Measurements from ENCODE around the gene SLC25A23.
A peak's percentile ranks its signal among the peaks of the same experiment; 100 is the strongest.
"Not testable (repeated sequence)": the region's sequence is repeated elsewhere in the genome, so short reads cannot be mapped to it uniquely, and the experiment has no call there.

Gene SLC25A23

DNA sequence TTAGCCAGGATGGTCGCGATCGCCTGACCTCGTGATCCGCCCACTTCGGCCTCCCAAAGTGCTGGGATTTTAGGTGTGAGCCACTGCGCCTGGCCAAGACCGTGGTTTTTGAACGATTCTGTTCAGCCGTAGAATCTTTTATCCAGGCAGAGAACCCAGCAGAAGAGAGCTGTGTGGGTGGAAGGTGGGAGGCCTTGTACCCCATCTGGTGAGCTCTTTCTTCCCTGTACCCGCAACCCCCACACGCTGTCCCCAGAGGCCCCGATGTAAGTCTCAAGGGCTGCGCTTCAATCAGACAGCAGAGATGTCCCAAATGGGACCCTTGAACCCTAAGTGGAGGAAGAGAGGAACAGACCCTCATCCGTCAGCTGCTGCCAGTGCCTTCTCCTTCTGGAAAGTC lies 3.7 kb downstream of the SLC25A23 start:
- no peak for DNase-seq

DNA sequence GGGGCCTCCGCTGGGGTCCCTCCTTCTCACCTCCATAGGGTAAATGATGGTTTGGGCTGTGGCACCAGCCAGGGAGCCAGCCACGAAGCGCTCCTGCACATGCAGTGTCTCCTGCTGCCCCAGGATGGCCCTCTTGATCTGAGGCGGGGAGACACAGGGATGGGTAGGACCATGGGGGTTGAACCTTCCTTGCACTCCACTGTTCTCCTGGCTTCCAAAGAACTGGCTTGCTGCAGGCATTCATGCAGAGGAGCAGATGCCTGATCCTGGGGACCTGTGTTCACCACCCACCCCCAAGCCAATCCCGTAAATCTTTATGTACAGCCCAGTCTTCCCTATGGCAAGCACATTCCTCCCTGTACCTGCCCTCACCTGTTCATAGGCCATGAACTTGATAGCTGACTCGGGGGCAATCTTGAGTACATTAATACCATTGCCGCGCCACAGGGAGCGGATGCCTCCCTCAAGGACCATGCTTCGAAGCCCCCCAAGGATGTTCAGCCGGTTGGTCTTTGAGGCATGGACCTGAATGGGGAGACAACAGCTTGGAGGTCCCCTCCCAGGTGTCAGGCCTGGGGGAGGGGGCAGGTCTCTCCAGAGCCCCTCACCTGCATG lies 5.5 kb downstream of the SLC25A23 start:
- DNase-seq: no peak

DNA sequence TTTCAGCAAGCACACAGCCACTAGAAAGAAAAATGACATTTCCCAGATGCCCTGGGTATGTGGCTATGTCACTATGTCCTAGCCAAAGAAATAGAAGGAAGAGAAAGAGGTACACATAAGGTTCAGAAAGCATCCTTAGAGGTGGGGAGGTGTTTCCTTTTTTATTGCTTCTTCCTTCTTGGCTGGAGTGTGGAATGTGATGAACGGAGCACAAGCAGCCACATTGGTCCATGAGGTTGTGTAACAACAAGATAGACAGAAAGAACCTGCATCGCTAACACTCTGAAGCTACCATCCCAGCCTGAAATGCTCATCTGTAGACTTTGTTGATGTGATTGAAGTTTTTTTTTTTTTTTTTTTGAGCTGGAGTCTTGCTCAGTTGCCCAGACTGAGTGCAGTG lies 6.7 kb downstream of the SLC25A23 start:
- no peak for DNase-seq

DNA sequence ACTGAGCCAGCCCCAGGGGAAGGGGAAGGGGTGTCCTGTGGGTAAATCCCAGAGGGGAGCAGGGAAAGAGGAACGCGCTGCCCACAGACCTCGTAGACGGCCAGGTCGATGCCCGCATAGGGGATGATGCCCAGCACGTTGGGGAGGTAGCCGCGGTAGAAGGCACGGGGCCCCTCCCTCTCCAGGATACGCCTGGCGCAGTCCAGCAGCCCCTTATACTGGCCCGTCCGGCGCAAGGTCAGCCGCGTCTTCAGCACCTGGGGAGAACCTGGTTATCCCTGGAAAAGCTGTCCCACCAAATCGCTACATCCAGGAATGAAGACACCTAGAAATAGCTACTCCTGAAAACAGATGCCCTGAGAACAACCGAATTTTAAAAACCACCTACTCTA lies 7.4 kb downstream of the SLC25A23 start:
- no peak for DNase-seq

DNA sequence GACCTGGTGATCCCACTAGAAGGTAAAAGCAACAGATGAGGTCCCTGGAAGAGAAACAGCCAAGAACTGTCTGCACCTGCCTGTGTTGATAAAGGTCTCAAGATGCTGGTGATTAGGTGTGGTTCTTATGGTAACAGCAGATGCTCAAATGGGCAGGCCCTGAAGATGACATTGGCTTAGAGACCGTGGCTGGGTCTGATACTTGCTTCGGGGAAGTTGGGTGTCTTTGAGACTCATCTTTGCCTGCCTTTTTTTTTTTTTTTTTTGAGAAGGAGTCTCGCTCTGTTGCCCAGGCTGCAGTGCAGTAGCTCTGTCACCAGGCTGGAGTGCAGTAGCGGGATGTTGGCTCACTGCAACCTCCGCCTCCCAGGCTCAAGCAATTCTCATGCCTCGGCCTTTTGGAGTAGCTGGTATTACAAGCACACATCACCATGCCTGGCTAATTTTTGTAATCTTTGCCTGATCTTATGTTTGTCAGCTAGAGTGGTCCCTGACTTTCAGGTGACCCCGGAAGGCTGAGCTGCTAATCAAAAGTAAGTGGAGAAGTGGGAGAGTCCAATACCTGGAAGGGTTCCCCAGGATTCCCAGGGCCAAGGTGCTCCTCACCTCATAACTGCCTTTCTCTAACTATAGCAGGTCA lies 7.9 kb downstream of the SLC25A23 start:
- no peak for DNase-seq

DNA sequence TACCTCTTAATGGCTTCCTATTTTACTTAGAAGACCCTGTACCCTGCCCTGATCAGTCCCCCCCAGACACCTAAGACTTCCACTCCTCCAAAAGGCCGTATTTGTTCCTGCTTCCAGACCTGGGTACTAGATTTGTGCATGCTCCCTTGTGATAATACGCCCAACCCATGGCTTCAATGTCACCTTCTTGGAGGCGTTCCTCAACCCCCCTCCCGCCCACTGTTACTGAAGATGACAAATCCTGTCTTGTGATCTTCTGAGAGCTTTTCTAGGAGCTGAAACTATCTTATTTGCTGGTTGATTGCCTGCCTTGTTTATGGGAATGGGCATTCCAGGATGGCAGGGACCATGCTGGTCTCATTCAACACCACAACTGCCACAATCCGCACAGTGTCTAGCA lies 9.4 kb downstream of the SLC25A23 start:
- no peak for DNase-seq

DNA sequence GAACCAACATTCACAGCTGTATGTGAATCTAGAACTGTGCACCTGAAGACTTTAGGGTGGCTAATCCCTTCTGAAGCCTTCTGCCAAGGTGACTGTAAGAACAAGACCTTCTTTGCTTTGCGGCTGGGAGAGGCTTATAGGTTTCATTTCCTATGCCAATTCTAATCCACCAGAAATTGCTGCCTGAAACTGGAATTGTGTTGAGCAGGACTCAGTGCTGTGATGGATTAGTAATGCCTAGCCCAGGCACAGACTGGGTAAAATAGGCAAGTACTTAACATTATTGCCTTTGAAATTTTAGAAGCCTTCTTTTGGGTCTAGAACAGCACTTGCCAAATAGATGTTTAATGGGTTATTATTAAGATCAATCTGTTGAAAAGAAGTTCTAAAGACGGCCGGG lies 11.5 kb downstream of the SLC25A23 start:
- no peak for DNase-seq

DNA sequence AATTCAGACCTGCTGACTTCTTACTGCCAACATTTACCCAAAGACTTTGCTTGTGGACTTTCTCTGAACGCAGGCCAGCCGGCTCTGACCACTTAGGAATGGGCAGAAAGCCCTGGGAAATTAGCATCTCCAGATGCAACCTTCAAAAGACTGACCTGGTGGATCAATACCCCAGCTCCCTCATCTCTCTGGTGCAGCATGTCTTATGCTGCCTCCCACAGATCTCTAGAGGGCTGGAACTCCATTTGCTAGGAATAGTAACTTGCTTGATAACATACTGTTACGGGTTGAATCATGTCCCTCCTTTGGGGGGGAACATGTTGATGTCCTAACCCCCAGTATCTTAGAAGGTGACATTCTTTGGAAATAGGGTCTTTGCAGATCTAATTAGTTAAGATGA lies 13.1 kb downstream of the SLC25A23 start:
- no peak for DNase-seq

DNA sequence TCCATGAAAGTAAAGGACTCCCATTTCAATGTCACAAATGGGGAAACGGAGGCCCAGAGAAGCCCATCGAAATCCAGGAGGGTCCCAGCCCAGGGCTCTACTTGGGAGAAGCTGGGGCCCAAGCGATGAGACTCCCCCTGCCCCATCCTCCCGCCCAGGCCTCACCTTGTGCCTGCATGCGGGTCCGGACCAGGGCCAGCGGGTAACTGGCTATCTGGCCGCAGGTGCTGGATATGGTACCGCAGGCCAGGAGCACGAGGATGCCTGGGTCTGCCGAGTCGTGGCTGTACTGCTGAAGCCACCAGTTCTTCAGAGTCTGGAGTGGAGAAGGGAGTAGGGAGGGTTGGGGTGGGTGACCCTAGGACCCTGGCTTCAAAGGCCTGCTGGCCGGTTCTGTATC lies 15.6 kb downstream of the SLC25A23 start:
- no peak for DNase-seq

DNA sequence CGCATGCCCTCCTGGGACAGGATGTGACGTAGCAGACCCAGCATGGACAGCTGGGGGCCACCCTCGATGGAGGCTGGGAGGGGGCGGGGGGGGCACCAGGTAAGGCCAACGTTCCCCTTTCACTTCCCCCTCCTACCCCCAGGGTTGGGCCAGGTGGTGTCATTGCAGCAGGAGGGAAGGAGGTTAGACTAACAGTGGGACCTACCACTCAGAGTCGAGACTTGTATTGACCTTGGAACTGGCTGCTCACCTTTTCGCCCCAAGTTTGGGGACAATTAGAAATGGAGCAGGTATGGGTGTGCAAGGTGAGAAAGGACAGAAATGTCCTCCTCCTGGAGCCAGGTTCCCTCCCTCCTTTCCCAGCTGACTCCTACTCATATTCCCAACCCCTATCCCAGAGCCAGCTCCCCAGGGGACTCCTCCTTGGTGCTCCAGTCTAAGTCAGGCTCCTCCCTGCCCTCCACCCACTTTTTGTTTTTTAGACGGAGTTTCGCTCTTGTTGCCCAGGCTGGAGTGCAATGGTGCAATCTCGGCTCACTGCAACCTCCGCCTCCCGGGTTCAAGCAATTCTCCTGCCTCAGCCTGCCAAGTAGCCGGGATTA lies 17.4 kb downstream of the SLC25A23 start:
- no peak for DNase-seq

DNA sequence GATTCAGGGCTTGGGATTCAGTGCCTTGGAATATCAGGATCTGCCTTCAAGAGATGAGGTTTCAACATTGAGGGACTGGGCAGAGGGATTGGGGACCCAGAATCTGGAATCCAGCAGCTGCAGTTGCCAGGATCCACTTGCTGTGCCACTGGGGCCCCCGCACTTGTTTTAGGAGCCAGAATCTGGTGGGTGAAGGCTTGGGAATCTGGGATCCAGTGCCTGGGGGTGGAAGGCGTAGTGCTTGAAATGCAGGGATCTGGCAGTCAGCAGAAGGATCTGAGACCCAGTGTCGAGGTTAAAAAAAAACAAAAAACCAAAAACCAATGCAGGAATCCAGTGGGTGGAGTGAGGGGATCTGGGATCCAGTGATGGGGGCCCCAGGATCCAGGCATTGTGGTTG lies 18.7 kb downstream of the SLC25A23 start:
- DNase-seq: no peak

DNA sequence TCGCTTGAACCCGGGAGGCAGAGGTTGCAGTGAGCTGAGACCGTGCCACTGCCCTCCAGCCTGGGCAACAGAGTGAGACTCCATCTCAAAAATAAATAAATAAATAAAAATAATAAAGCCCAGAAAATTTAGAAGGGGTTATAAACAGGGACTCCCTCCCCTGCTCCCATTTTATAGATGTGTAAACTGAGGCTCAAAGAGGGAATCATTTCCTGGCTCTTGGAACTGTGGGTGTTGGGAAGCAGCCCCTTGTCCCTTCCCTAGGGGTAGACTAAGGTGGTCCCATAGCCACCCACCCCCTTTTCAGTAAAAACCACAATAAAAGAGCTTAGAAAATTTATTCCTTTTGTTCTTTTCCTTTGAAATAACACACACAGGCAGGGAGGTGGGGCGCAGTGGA lies 19.8 kb downstream of the SLC25A23 start:
- no peak for DNase-seq

DNA sequence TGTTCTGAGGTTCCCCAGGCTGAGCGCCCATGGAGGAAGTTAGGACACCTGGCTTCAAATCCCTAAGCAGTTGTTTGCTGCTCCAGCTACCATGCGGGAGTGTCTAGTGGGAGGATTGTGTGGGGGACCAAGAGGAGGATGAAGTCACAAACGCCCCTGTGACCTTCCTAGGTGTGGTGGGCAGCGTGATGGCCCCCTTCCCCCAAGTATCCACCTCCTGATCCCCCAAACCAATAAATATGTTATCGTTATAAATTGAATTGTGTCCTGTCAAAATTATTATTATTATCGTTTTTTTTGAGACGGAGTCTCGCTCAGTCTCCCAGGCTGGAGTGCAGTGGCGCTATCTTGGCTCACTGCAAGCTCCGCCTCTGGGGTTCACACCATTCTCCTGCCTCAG lies 25.9 kb downstream of the SLC25A23 start, which contains the start of gene SLC25A41:
Gene SLC25A41, minus strand, starts transcription at position 101 of the 400 bp plus-strand sequence. Its CDS starts 70 bp downstream, at position 31.
- DNase-seq: no peak

DNA sequence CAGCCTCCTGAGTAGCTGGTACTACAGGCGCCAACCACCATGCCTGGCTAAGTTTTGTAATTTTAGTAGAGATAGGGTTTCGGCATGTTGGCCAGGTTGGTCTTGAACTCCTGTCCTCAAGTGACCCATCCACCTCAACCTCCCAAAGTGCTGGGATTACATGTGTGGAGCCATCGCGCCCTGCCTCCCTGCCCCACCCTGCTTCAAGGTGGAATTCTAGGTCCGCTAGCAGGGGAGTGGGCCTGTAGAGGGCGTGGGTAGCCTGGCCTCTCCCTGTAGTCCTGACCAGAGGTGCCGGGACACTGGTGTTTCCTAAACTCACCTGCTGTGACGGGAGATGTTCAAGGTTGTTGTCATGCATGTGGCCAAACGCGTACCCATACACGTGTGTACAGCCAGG lies 26.4 kb downstream of the SLC25A23 start:
- DNase-seq: no peak

DNA sequence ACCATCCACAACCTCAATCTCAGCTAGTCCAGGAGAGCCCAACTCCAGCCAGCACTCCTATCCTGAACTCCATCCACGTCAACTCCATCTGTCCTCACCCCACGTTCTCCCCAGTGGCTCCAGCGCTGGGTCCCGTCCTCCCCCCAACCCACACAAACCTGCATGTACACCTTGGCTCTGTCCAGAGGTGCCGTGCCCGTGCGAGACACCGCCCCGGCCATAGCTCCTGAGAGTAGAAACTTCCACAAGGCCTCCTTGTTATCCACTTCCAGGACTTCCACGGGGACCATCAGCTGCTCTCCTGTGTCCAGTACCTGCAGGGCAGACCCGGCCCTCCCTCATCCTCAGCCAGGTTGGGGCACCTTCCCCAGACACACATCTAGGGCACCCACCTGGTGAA lies 27.7 kb downstream of the SLC25A23 start:
- DNase-seq: no peak

DNA sequence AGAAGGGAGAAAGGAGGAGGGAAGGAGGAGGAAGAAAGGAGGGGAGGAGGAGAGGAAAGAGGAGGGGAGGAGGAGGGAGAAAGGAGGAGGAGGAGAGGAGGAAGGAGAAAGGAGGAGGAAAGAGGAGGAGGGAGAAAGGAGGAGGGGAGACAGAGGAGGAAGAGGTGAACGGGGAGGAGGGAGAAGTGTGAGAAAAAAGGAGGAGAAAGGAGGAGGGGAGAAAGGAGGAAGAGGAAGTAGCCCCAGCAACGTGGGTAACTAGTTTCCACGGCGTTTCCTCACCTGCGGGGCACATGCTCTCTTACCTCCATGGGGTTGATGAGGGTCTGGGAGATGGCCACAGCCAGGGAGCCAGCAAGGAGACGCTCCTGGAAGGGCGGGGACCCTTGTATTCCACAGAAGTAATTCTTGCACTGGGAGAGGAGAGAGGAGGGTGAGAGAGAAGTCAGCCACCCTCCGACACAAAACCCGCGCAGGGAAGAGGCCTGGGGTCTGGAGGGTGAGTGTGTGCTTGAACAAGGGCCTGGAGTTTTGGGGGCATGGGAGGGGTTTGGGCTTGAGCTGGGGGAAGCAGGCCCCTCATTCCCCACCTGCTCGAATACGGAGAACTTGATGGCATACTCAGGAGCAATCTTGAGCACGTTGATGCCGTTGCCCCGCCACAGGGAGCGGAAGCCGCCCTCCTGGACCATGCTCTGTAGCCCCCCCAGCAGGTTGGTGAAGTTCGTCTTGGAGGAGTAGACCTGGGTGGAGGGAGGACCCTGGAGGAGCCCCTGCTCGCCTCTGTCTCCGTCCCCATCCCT lies 30.0 kb downstream of the SLC25A23 start:
- DNase-seq: no peak

DNA sequence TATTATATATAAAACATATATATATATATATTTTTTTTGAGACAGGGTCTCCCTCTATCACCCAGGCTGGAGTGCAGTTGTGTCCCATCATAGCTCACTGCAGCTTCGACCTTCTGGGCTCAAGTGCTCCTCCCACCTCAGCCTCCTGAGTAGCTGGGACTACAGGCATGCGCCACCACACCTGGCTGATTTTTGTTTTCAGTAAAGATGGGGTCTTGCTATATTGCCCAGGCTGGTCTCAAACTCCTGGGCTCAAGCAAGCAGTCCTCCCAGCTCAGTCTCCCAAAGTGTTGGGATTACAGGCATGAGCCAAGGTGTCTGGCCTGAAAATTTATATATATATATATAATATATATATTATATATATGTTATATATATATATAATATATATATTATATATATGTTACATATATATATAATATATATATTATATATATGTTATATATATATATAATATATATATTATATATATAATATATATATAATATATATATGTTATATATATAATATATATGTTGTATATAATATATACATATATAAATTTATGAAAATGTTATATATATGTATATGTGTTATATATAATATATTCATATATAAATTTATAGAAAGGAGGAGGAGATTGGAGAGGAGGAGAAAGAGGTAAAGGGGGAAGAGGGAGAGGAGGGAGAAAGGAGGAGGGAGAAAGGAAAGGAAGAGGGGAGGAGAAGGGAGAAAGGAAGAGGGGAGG lies 30.7 kb downstream of the SLC25A23 start:
- DNase-seq: not testable (repeated sequence)

DNA sequence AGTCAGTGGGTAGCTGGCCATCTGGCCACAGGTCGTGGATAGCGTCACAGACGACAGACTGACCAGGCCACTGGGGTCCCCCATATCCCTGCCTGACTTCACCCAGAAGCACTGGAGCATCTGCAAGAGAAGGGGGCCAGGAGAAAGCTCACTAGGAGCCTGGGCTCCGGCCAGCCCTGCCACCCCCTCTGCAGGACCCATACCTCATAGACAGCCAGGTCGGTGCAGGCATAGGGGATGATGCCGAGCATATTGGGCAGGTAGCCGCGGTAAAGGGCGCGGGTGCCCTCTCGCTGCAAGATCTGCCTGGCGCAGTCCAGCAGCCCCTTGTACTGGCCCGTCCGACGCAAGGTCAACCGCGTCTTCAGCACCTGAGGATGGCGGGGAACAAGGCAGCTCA lies 32.5 kb downstream of the SLC25A23 start:
- no peak for DNase-seq

DNA sequence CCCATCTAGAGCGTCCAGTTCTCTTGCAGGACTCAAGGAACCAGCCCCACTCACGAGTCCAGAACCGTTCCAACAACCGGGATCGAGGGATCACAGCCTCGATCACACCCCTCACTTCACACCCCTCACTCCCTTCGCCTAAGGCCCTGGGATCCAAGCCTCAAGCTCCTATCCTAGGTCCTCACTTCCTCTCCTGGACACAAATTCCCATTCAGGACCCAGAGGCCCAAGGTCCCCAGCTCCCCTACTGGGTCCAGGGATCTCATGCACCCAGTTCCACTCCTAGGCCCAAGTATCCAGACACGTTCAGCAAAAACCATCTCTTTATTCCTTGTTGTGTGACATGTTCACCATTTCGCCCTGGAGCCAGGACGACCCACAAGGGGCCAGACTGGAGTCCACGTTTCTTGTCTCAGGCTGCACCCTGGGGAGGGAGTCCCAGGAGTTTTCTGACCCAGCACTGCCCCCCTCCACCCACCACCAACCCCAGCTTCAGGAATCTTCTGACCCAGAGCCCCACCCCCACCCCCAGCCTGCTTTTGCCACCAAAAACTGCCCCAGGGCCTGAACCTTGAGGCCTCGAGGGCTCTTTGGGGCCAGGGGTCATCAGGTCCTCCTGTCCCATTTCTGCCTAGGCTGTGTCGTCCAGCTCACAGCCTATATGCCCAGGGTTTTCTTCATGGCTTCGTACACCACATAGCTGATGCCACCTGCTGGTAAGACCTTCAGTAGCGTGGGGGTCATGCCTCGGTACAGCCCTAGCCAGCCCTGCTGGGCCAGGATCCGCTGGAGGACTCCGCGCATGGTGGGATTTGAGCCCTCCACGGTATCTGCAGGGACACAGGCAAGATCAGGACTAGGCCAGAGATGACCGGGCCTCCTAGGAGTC lies 33.6 kb downstream of the SLC25A23 start:
- no peak for DNase-seq

DNA sequence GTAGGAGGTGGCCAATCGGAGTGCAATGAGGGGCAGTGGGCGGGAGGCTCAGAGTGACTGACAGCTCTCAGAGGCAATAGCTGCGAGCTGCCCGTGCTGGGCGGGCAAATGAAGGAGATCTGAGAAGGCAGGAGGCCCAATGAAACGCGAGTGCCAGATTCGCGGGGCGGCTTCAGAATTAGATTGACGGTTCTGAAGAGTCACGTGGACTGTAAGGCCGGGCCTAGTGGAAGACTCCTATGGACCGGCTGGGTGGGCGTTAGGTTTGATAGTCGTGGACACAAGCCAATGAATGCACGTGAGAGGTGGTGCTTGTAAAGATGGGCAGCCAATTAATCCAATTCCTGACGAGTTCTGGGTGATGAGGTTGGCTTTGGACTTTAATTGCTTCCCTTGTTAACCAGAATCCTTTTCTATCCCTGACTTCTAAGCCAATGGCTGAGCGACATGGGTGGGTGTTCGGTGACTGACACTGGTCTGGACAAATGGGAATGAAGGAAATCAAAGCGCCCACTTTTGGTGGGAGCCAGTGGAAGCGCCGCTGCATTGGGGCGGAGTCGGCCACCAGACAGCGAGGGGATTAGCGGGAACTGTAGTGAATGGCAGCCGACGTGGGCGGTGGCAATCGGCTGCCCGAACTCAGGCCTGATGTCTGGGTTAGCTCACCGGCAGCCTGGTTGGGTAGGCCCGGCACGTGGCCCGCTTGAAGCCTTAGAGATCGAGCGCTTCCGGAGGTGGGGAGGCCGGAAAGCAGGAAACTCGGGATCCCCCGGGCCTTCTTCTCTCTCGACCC lies 34.5 kb downstream of the SLC25A23 start:
- peak; percentile 99 for DNase-seq
